Transverse colon (tissue), 4 donors: Measurements from ENCODE around the gene DTYMK.

ENCODE experiments used
- EP300 ChIP-seq: sonication (generic); formaldehyde crosslinking; IDR thresholded peaks from one replicate; pipeline ENCODE4 v1.6.1; 2017; ENCODE audit warnings: antibody characterized with exemption, low read depth
- POLR2AphosphoS5 ChIP-seq, 3 donors: sonication (generic); formaldehyde crosslinking; IDR thresholded peaks; one replicate each; pipeline ENCODE4 v1.6.1; 2016; ENCODE audit warnings: antibody characterized with exemption in 3 of 3
- TF ChIP-seq, protein P1 (sequence below), 5 experiments: fragments of 200-600 bp in 3 of 5; fragments of 450-650 bp in 2 of 5; sonication (generic) in 3 of 5; IDR thresholded peaks; 1 replicate in 2 of 5; 2 replicates in 3 of 5; pipeline ENCODE4 v1.5.1; 2016 to 2017; ENCODE audit warnings: antibody characterized with exemption in 5 of 5, inconsistent platforms in 3 of 5, mild to moderate bottlenecking in 2 of 5, moderate library complexity in 1 of 5

DNA sequence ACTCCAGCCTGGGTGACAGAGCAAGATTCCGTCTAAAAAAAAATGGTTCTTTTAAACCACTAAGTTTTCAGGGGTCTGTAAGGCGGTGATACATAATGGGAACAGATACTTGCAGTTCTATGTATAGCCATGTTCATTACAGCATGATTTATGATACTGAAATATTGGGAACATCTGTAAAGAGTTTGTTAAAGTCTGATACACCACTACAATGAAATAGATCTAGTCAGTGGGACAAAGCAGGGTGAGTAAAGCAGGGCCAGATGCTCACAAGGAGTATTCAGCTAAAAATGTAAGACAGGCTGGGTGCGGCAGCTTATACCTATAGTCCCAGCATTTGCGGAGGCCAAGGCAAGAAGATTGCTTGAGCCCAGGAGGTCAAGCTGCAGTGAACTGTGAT, 9.0 kb upstream of the DTYMK start:
- TF ChIP-seq POLR2AphosphoS5 (IDR thresholded peaks at IDR 0.05) (no peak), EP300 (no peak)
- TF ChIP-seq, protein P1, sequence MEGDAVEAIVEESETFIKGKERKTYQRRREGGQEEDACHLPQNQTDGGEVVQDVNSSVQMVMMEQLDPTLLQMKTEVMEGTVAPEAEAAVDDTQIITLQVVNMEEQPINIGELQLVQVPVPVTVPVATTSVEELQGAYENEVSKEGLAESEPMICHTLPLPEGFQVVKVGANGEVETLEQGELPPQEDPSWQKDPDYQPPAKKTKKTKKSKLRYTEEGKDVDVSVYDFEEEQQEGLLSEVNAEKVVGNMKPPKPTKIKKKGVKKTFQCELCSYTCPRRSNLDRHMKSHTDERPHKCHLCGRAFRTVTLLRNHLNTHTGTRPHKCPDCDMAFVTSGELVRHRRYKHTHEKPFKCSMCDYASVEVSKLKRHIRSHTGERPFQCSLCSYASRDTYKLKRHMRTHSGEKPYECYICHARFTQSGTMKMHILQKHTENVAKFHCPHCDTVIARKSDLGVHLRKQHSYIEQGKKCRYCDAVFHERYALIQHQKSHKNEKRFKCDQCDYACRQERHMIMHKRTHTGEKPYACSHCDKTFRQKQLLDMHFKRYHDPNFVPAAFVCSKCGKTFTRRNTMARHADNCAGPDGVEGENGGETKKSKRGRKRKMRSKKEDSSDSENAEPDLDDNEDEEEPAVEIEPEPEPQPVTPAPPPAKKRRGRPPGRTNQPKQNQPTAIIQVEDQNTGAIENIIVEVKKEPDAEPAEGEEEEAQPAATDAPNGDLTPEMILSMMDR (IDR thresholded peaks at IDR 0.05) = no peak
